PFSK-1 (cell line): ENCODE results near the gene FMN1.

Source experiments
- FOXP2 ChIP-seq: optimal IDR thresholded peaks from 2 replicates; pipeline ENCODE3; 2011; ENCODE audit warnings: borderline replicate concordance, control low read depth, inconsistent platforms; ENCODE audit not compliant: insufficient read depth; ENCODE audit errors: extremely low read length, extremely low read depth
- POLR2AphosphoS5 ChIP-seq: IDR thresholded peaks from 2 replicates; pipeline ENCODE4 v1.6.1; 2012; ENCODE audit warnings: low read depth, mild to moderate bottlenecking, control low read depth, low read length, moderate library complexity
- SIN3A ChIP-seq: IDR thresholded peaks from 2 replicates; pipeline ENCODE4 v1.6.1; 2012; ENCODE audit warnings: mild to moderate bottlenecking, low read length, moderate library complexity, borderline replicate concordance; ENCODE audit not compliant: insufficient read depth
- TAF1 ChIP-seq: IDR thresholded peaks from 2 replicates; pipeline ENCODE4 v1.6.1; 2012; ENCODE audit warnings: low read length, control low read depth, borderline replicate concordance; ENCODE audit not compliant: insufficient read depth

DNA sequence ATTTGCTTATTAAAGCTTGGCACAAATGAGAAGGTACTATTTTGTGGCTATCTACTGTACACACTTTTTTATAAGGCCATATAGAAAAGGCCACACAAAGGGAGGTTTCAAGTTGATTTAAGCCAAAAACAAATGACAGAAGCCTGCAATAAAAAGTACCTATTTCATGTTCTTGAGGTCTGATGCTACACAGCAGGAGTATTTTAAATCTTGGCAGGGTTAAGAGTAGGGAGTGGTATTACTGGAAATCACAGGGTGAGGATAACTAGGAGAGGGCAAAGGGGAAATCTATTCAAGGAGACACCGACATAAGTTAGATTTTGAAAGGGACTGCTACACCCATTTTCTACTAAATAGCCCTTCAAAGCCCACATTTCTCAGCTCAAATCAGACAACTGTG lies 330.5 kb downstream of the FMN1 start:
- no peak for TF ChIP-seq FOXP2
- TF ChIP-seq TAF1: no peak
- no peak for TF ChIP-seq POLR2AphosphoS5
- TF ChIP-seq SIN3A: no peak
